ENCODE measurements around the gene COG8. TPM values are rescaled to one million over a fixed set of nuclear protein-coding genes. Genes with fewer than 3 reads are reported as not detected.
A peak's percentile ranks its signal among the peaks of the same experiment; 100 is the strongest.

Gene COG8
- total and polyA plus RNA-seq, 9 of the 15 experiments (the other 6 are each of a cell fraction or from before 2014, with no cell fraction given), result 3.7 to 42.6 (median 30.1) TPM

- TF ChIP-seq RBM17 (IDR thresholded peaks at IDR 0.05; ENCODE audit: borderline replicate concordance, low read depth, low read length) (no peak), CREB1 (IDR thresholded peaks at IDR 0.05) (no peak; the same call in 1 of the 2 replicates), CREB1 (CRISPR knock-in tag; IDR thresholded peaks at IDR 0.05) (0 out of 2 replicates have a peak, but pooled peaks have one; percentile 14), RBM25 (IDR thresholded peaks at IDR 0.05; ENCODE audit: low read depth, low read length, severe bottlenecking) (peak; percentile 66), THAP7 (CRISPR knock-in tag; IDR thresholded peaks at IDR 0.05) (peak; percentile 72; the same call in 1 of the 2 replicates), FOXJ3 (CRISPR knock-in tag; IDR thresholded peaks at IDR 0.05) (no peak), BCLAF1 (IDR thresholded peaks at IDR 0.05; ENCODE audit: borderline replicate concordance in 1 of 2, control insufficient read depth in 1 of 2, low read depth in 2 of 2, low read length in 1 of 2) (0 out of 4 replicates have a peak, but pooled peaks of 1 of the 2 experiments have one; percentile 14), GATA2 (CRISPR knock-in tag; IDR thresholded peaks at IDR 0.05) (no peak), TCF15 (CRISPR knock-in tag; IDR thresholded peaks at IDR 0.05) (no peak), ZNF274 (IDR thresholded peaks at IDR 0.05; ENCODE audit: borderline replicate concordance, low read depth, low read length) (no peak), WHSC1 (IDR thresholded peaks at IDR 0.05; ENCODE audit: low read length) (no peak)
- TF ChIP-seq, protein P1, sequence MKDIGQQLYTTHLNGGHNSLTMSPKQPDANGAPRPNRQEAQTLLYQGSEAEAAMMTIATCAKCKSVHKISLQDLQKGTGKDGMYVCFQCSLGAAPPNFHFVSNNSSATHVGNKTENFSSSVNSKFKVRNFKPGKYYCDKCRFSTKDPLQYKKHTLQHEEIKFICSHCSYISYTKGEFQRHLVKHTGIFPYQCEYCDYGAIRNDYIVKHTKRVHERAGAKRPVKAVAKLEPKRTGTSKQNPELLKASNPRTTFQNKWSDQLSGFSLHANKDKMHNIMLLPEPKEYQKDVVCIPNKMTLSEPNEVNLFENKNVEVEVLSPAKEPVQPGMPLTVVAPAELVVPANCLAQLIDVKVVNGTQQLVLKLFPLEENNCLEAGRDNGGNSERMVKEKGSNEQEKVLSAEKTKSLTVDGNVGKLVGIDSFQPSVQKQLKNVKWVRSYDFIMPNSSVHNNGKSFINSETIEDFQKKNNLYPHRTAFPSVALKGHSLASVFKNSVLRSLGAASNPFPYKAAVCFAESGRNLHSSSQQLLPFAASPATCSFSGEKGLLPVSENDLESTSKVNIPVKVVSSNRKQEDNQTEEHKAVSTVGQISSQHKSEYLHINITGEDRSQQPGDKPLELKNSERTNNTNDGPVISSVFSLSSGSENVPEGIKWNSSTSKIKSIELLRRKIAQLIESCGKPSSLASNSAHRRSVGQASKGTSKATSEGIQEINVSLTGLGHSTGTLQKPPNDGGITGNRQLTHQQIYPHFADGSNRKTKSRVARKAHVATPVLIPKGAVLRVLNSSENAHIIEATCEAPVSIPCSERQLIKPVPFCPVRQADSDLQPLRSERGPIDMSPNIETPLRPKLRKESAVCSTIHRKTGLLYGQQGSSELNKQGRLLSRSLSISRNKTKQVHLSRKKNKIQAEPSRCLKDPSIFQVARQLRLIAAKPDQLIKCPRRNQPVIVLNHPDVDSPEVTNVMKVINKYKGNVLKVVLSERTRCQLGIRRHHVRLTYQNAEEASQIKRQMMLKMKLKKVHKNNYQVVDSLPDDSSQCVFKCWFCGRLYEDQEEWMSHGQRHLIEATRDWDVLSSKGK (CRISPR knock-in tag; IDR thresholded peaks at IDR 0.05), result no peak
- TF ChIP-seq, protein P2, sequence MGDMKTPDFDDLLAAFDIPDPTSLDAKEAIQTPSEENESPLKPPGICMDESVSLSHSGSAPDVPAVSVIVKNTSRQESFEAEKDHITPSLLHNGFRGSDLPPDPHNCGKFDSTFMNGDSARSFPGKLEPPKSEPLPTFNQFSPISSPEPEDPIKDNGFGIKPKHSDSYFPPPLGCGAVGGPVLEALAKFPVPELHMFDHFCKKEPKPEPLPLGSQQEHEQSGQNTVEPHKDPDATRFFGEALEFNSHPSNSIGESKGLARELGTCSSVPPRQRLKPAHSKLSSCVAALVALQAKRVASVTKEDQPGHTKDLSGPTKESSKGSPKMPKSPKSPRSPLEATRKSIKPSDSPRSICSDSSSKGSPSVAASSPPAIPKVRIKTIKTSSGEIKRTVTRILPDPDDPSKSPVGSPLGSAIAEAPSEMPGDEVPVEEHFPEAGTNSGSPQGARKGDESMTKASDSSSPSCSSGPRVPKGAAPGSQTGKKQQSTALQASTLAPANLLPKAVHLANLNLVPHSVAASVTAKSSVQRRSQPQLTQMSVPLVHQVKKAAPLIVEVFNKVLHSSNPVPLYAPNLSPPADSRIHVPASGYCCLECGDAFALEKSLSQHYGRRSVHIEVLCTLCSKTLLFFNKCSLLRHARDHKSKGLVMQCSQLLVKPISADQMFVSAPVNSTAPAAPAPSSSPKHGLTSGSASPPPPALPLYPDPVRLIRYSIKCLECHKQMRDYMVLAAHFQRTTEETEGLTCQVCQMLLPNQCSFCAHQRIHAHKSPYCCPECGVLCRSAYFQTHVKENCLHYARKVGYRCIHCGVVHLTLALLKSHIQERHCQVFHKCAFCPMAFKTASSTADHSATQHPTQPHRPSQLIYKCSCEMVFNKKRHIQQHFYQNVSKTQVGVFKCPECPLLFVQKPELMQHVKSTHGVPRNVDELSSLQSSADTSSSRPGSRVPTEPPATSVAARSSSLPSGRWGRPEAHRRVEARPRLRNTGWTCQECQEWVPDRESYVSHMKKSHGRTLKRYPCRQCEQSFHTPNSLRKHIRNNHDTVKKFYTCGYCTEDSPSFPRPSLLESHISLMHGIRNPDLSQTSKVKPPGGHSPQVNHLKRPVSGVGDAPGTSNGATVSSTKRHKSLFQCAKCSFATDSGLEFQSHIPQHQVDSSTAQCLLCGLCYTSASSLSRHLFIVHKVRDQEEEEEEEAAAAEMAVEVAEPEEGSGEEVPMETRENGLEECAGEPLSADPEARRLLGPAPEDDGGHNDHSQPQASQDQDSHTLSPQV (IDR thresholded peaks at IDR 0.05), result no peak
These were observed 27.6 kb downstream of the COG8 start (continued) for GRCh38 chr16:69311533-69312387.

Data from K562 (cell line).